ENCODE measurements around the gene KMT5C. TPM values are rescaled to one million over a fixed set of nuclear protein-coding genes. Genes with fewer than 3 reads are reported as not detected.

Gene KMT5C
- total and polyA plus RNA-seq, 10 of the 15 experiments (the other 5 are each of a cell fraction or from before 2014, with no cell fraction given) = 0.20 to 15.8 (median 4.3) TPM; not detected in 1

DNA sequence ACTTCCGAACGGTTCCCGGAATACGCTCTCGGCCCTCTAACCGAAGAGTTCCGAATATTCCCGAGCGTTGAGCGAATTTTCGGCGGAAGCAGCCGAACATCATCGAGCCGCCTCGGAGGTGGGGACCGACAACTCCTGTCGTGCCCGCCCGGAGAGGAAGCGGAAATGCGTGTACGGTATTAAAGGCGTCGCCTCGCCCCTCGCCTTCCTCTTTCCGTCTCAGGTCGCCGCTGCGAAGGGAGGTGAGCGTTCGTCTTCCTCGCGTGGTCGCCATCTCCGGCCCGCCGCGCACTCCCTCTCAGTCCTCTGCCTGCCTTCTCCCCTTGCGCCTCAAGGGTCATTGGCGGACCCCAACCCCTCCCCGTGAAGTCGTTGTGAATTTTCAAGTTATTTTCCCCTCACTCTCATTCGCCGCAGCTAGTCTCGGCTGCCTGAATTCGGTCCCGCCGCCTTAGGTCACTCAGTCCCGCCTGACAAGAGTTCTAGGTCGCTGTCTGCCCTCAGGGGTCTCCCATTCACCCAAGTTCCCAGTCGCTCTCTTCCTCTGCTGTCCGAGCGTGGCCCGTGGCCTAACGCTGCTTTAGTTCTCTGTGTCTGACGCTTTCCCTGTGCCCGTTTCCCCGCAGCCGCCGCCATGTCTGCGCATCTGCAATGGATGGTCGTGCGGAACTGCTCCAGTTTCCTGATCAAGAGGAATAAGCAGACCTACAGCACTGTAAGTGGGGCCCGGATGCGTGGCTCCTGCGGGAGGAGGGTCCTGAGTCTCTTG lies 46.2 kb downstream of the KMT5C start, which contains the start of gene RPL28 (continued):
- TF ChIP-seq, protein P1, sequence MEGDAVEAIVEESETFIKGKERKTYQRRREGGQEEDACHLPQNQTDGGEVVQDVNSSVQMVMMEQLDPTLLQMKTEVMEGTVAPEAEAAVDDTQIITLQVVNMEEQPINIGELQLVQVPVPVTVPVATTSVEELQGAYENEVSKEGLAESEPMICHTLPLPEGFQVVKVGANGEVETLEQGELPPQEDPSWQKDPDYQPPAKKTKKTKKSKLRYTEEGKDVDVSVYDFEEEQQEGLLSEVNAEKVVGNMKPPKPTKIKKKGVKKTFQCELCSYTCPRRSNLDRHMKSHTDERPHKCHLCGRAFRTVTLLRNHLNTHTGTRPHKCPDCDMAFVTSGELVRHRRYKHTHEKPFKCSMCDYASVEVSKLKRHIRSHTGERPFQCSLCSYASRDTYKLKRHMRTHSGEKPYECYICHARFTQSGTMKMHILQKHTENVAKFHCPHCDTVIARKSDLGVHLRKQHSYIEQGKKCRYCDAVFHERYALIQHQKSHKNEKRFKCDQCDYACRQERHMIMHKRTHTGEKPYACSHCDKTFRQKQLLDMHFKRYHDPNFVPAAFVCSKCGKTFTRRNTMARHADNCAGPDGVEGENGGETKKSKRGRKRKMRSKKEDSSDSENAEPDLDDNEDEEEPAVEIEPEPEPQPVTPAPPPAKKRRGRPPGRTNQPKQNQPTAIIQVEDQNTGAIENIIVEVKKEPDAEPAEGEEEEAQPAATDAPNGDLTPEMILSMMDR (IDR thresholded peaks at IDR 0.05 in 2 of 3, conservative IDR thresholded peaks at IDR 0.05 in 1 of 3; ENCODE audit: control insufficient read depth in 2 of 3, extremely low read depth in 1 of 3, insufficient read depth in 1 of 3, low read depth in 3 of 3, low read length in 3 of 3) = no peak
- TF ChIP-seq NFIC (IDR thresholded peaks at IDR 0.05; ENCODE audit: low read depth, low read length) = no peak
- TF ChIP-seq ZNF24 (IDR thresholded peaks at IDR 0.05) = no peak
- TF ChIP-seq FOS (IDR thresholded peaks at IDR 0.05; ENCODE audit: borderline replicate concordance, extremely low read depth, insufficient read length) = no peak
- no peak for TF ChIP-seq CHD2 (IDR thresholded peaks at IDR 0.05; ENCODE audit: borderline replicate concordance, low read depth, low read length)
- TF ChIP-seq RELA (IDR thresholded peaks at IDR 0.05; ENCODE audit: borderline replicate concordance, partially characterized antibody) = peak; percentile 64
- TF ChIP-seq MYB (IDR thresholded peaks at IDR 0.05; ENCODE audit: borderline replicate concordance, low read depth, low read length) = no peak
- 0 out of 2 replicates have a peak, but pooled peaks have one; percentile 58 for TF ChIP-seq STAT3 (IDR thresholded peaks at IDR 0.05; ENCODE audit: low read depth, low read length)
- no peak; the same call in 1 of the 2 replicates for TF ChIP-seq MTA3 (IDR thresholded peaks at IDR 0.05; ENCODE audit: borderline replicate concordance, low read length)
- no peak for TF ChIP-seq NFYA (IDR thresholded peaks at IDR 0.05; ENCODE audit: borderline replicate concordance, low read depth, low read length)
- TF ChIP-seq GABPA (IDR thresholded peaks at IDR 0.05; ENCODE audit: low read depth) = peak; percentile 89
- TF ChIP-seq, protein P2, sequence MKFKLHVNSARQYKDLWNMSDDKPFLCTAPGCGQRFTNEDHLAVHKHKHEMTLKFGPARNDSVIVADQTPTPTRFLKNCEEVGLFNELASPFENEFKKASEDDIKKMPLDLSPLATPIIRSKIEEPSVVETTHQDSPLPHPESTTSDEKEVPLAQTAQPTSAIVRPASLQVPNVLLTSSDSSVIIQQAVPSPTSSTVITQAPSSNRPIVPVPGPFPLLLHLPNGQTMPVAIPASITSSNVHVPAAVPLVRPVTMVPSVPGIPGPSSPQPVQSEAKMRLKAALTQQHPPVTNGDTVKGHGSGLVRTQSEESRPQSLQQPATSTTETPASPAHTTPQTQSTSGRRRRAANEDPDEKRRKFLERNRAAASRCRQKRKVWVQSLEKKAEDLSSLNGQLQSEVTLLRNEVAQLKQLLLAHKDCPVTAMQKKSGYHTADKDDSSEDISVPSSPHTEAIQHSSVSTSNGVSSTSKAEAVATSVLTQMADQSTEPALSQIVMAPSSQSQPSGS (IDR thresholded peaks at IDR 0.05; ENCODE audit: low read length) = no peak
- no peak for TF ChIP-seq HDGF (IDR thresholded peaks at IDR 0.05)
- peak; percentile 29 for TF ChIP-seq KLF5 (IDR thresholded peaks at IDR 0.05; ENCODE audit: partially characterized antibody)
- TF ChIP-seq BCL11A (IDR thresholded peaks at IDR 0.05; ENCODE audit: low read depth, low read length) = no peak
- peak; percentile 93 for TF ChIP-seq CHD1 (IDR thresholded peaks at IDR 0.05; ENCODE audit: low read depth, low read length)
- no peak for TF ChIP-seq EED (IDR thresholded peaks at IDR 0.05; ENCODE audit: low read depth)
- peak; percentile 99 for TF ChIP-seq POLR2AphosphoS2 (IDR thresholded peaks at IDR 0.05; ENCODE audit: low read depth, low read length)
- no peak for TF ChIP-seq ZNF274 (IDR thresholded peaks at IDR 0.05; ENCODE audit: insufficient read depth, insufficient read length)
- TF ChIP-seq, protein P3, sequence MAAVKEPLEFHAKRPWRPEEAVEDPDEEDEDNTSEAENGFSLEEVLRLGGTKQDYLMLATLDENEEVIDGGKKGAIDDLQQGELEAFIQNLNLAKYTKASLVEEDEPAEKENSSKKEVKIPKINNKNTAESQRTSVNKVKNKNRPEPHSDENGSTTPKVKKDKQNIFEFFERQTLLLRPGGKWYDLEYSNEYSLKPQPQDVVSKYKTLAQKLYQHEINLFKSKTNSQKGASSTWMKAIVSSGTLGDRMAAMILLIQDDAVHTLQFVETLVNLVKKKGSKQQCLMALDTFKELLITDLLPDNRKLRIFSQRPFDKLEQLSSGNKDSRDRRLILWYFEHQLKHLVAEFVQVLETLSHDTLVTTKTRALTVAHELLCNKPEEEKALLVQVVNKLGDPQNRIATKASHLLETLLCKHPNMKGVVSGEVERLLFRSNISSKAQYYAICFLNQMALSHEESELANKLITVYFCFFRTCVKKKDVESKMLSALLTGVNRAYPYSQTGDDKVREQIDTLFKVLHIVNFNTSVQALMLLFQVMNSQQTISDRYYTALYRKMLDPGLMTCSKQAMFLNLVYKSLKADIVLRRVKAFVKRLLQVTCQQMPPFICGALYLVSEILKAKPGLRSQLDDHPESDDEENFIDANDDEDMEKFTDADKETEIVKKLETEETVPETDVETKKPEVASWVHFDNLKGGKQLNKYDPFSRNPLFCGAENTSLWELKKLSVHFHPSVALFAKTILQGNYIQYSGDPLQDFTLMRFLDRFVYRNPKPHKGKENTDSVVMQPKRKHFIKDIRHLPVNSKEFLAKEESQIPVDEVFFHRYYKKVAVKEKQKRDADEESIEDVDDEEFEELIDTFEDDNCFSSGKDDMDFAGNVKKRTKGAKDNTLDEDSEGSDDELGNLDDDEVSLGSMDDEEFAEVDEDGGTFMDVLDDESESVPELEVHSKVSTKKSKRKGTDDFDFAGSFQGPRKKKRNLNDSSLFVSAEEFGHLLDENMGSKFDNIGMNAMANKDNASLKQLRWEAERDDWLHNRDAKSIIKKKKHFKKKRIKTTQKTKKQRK (IDR thresholded peaks at IDR 0.05; ENCODE audit: low read depth, low read length) = no peak
- peak; percentile 87 for TF ChIP-seq YY1 (IDR thresholded peaks at IDR 0.05; ENCODE audit: low read depth, low read length)
